Measurements from ENCODE around the gene TRPT1. TPM values are rescaled to one million over a fixed set of nuclear protein-coding genes. Genes with fewer than 3 reads are reported as not detected.

Gene TRPT1
- total RNA-seq, 1 experiment from 2014 or later = 58.8 TPM

GRCh38 chr11:64227405-64227956 is 1.5 kb upstream of the TRPT1 start:
- H3K9me3 Mint-ChIP-seq = no peaks in the 10 kb centered on the region
- TF ChIP-seq PRDM15 (CRISPR knock-in tag; IDR thresholded peaks at IDR 0.05) (no peak), ATF2 (CRISPR knock-in tag; IDR thresholded peaks at IDR 0.05; ENCODE audit: borderline replicate concordance, low read depth) (no peak), TEAD4 (CRISPR knock-in tag; IDR thresholded peaks at IDR 0.05) (no peak), IRF1 (CRISPR knock-in tag; IDR thresholded peaks at IDR 0.05) (no peak), HMGA2 (CRISPR knock-in tag; IDR thresholded peaks at IDR 0.05) (no peak), ZNF423 (CRISPR knock-in tag; IDR thresholded peaks at IDR 0.05) (no peak), E2F1 (CRISPR knock-in tag; IDR thresholded peaks at IDR 0.05) (no peak), RELA (CRISPR knock-in tag; IDR thresholded peaks at IDR 0.05; ENCODE audit: borderline replicate concordance) (no peak), TP53 (CRISPR knock-in tag; IDR thresholded peaks at IDR 0.05) (no peak), ZNF512 (CRISPR knock-in tag; IDR thresholded peaks at IDR 0.05; ENCODE audit: borderline replicate concordance) (no peak), ZMAT4 (CRISPR knock-in tag; IDR thresholded peaks at IDR 0.05) (no peak), FOXP4 (CRISPR knock-in tag; IDR thresholded peaks at IDR 0.05) (no peak), OVOL2 (CRISPR knock-in tag; IDR thresholded peaks at IDR 0.05; ENCODE audit: borderline replicate concordance) (no peak), CREM (CRISPR knock-in tag; IDR thresholded peaks at IDR 0.05) (no peak), AFF4 (CRISPR knock-in tag; IDR thresholded peaks at IDR 0.05; ENCODE audit: borderline replicate concordance) (no peak), HMGXB4 (CRISPR knock-in tag; IDR thresholded peaks at IDR 0.05) (no peak)
- DNase-seq (ENCODE audit: low spot score) (no peak), ATAC-seq (no peak)
- no peaks in the 10 kb centered on the region for H3K36me3 Mint-ChIP-seq
- H3K27me3 Mint-ChIP-seq (ENCODE audit: low read depth) = peaks cover 7% of the 10 kb centered on the region
- H3K27ac Mint-ChIP-seq = no peak overlapping the region
- peaks cover 34% of the 10 kb centered on the region for H3K4me1 Mint-ChIP-seq
- H3K4me3 Mint-ChIP-seq = peak overlapping the region; percentile 81
- ChIA-PET POLR2A (interaction anchor here (1.4 to 1.9 kb wide), 3 partner anchors 16 to 73 kb away, joined by 3 to 5 read pairs (median 4); partner anchors contain the start of gene PPP1R14B), CTCF (interaction anchor here (0.6 to 3.8 kb wide), 5 partner anchors 10 to 198 kb away, joined by 3 to 27 read pairs (median 15); partner anchors contain the start of gene FERMT3)
